ENCODE measurements around the gene ZNF205. TPM values are rescaled to one million over a fixed set of nuclear protein-coding genes. Genes with fewer than 3 reads are reported as not detected.

Gene ZNF205
- total RNA-seq, 1 experiment from 2014 or later: 17.4 TPM

DNA sequence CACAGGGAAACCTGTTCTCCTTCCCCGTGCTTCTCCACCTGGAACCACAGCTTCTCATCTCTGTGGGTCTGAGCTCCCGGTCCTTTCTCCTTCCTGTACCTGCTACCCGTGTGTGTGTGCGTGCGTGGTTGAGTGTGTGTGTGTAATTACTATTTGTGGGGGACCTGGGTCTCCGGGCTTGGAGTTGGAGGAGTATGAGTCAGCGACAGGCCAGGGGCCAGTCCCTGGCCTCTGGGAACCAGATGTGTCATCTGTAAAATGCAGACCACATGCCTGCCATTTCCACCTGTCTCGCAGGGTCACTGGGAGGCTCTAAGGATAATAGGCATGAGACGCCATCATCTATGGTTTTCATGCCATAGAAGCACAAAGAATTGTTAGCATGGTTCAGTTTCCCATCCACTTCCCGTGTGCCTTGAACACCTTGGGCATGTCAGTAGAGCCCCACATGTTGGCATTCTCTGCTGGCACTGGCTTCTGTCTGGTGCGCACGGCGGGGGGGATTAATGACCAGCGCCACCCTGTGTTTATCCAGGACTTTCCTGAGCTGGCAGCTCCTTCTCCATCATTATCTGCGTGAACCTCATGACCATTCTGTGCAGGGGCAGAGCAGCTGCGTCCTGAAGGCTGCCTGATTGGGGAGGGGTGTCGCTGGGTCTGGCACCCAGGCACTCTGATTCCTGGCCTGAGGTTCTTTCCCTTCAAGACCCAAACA, 1.5 kb downstream of the ZNF205 start:
- no peaks in the 10 kb centered on the region for H4K20me1 ChIP-seq (ENCODE audit: insufficient read depth)
- H3K36me3 ChIP-seq (ENCODE audit: low read depth): no peaks in the 10 kb centered on the region
- TF ChIP-seq CTCF (conservative IDR thresholded peaks at IDR 0.05): no peak
- TF ChIP-seq EZH2 (IDR thresholded peaks at IDR 0.05; ENCODE audit: low read depth): no peak
- intact Hi-C loops (cut with micrococcal nuclease; ENCODE audit: unreplicated experiment): no loop called here
- H3K27me3 ChIP-seq (ENCODE audit: insufficient read depth, low read depth): no peaks in the 10 kb centered on the region
- no peak overlapping the region for H2AFZ ChIP-seq
- BruUV-seq (replicated peaks): no TSS peak
- H3K9me3 ChIP-seq (ENCODE audit: insufficient read depth, low read depth): no peaks in the 10 kb centered on the region
- CTCF ChIA-PET: interaction anchor here (0.6 kb wide), 1 partner anchor 8 kb away, joined by 6 read pairs; no protein-coding TSS in a partner anchor
- H3K27ac ChIP-seq: no peak overlapping the region
- peaks cover 9% of the 10 kb centered on the region; the same call in 1 of the 2 replicates for H3F3A ChIP-seq (ENCODE audit: insufficient read depth, low read depth)
- peak overlapping the region; percentile 72 for H3K4me3 ChIP-seq
- POLR2A ChIA-PET (ENCODE audit: unreplicated experiment): interaction anchor here (0.6 kb wide), 1 partner anchor 149 kb away, joined by 8 read pairs; no protein-coding TSS in a partner anchor
- peak overlapping the region; percentile 99 for H3K4me2 ChIP-seq
- peaks cover 14% of the 10 kb centered on the region for H3K4me1 ChIP-seq (replicated peaks; ENCODE audit: insufficient read depth)
- no peak for DNase-seq
- no peaks in the 10 kb centered on the region for H3K9me2 ChIP-seq (ENCODE audit: insufficient read depth)
- peaks cover 18% of the 10 kb centered on the region for H3K79me2 ChIP-seq (ENCODE audit: low read depth)

GRCh38 chr16:3115003-3115402, 2.6 kb downstream of the ZNF205 start:
- Histone ChIP-seq H3K9me3 (ENCODE audit: insufficient read depth, low read depth) (no peaks in the 10 kb centered on the region), H3K4me3 (no peak overlapping the region), H2AFZ (no peak overlapping the region), H3K27ac (no peak overlapping the region), H3K9me2 (ENCODE audit: insufficient read depth) (no peaks in the 10 kb centered on the region), H3K36me3 (ENCODE audit: low read depth) (no peaks in the 10 kb centered on the region), H3F3A (ENCODE audit: insufficient read depth, low read depth) (peaks cover 4% of the 10 kb centered on the region; the same call in 1 of the 2 replicates), H3K4me1 (replicated peaks; ENCODE audit: insufficient read depth) (peaks cover 14% of the 10 kb centered on the region), H3K79me2 (ENCODE audit: low read depth) (peaks cover 18% of the 10 kb centered on the region), H3K4me2 (no peak overlapping the region), H3K27me3 (ENCODE audit: insufficient read depth, low read depth) (no peaks in the 10 kb centered on the region), H4K20me1 (ENCODE audit: insufficient read depth) (no peaks in the 10 kb centered on the region)
- ChIA-PET POLR2A (ENCODE audit: unreplicated experiment) (interaction anchor here (0.6 kb wide), 1 partner anchor 20 kb away, joined by 5 read pairs; the partner anchor contains the start of gene ZNF213), CTCF (no interaction called here)
- TF ChIP-seq EZH2 (IDR thresholded peaks at IDR 0.05; ENCODE audit: low read depth): no peak
- TF ChIP-seq CTCF (conservative IDR thresholded peaks at IDR 0.05): no peak
- no peak for DNase-seq
- intact Hi-C loops (cut with micrococcal nuclease; ENCODE audit: unreplicated experiment): no loop called here
- BruUV-seq (replicated peaks): no TSS peak

GRCh38 chr16:3115561-3115960, 3.2 kb downstream of the ZNF205 start:
- Histone ChIP-seq H4K20me1 (ENCODE audit: insufficient read depth) (no peaks in the 10 kb centered on the region), H3K9me3 (ENCODE audit: insufficient read depth, low read depth) (no peaks in the 10 kb centered on the region), H3K27me3 (ENCODE audit: insufficient read depth, low read depth) (no peaks in the 10 kb centered on the region), H3K4me1 (replicated peaks; ENCODE audit: insufficient read depth) (peaks cover 14% of the 10 kb centered on the region), H3K9me2 (ENCODE audit: insufficient read depth) (no peaks in the 10 kb centered on the region), H3K4me3 (no peak overlapping the region), H3K79me2 (ENCODE audit: low read depth) (peaks cover 18% of the 10 kb centered on the region), H2AFZ (no peak overlapping the region), H3F3A (ENCODE audit: insufficient read depth, low read depth) (peaks cover 4% of the 10 kb centered on the region; the same call in 1 of the 2 replicates), H3K27ac (no peak overlapping the region), H3K36me3 (ENCODE audit: low read depth) (no peaks in the 10 kb centered on the region), H3K4me2 (no peak overlapping the region)
- ChIA-PET CTCF (no interaction called here), POLR2A (ENCODE audit: unreplicated experiment) (interaction anchor here (0.6 kb wide), 1 partner anchor 19 kb away, joined by 5 read pairs; the partner anchor contains the start of gene ZNF213)
- DNase-seq: no peak
- TF ChIP-seq EZH2 (IDR thresholded peaks at IDR 0.05; ENCODE audit: low read depth) (no peak), CTCF (conservative IDR thresholded peaks at IDR 0.05) (no peak)
- BruUV-seq (replicated peaks): no TSS peak
- intact Hi-C loops (cut with micrococcal nuclease; ENCODE audit: unreplicated experiment): no loop called here
